Cardiac muscle cell (in vitro differentiated cells and primary cell): ENCODE data around the gene NEIL3. TPM values are rescaled to one million over a fixed set of nuclear protein-coding genes. Genes with fewer than 3 reads are reported as not detected.

Experiments
- polyA plus RNA-seq: library from polyadenylated mRNA; unstranded; fragments of >200 nt; fragmentation: Nextera tagmentation; extraction: Ambion mirVana; gene quantifications from 2 replicates; pipeline ENCODE4 v1.2.1, GENCODE V29; 2016
- total RNA-seq: library from RNA; depleted of rRNA; stranded (reverse); fragments of >200 nt; gene quantifications from 2 replicates; pipeline ENCODE4 v1.2.3, GENCODE V29; 2016

NEIL3 gene
- total and polyA plus RNA-seq, 2 experiments from 2014 or later = 2.0 to 7.4 TPM

Other genes with a start within 250 kb of the NEIL3 start
- 7.2 and 8.5 TPM in 2 replicates for gene AGA, start 132.6 kb downstream of the NEIL3 start, total RNA-seq
- gene AGA, start 132.6 kb downstream of the NEIL3 start, polyA plus RNA-seq = 4.0 and 7.5 TPM in 2 replicates